H1 (cell line): Measurements from ENCODE around the gene KLF7. TPM values are rescaled to one million over a fixed set of nuclear protein-coding genes. Genes with fewer than 3 reads are reported as not detected.
"Not testable (repeated sequence)": the region's sequence is repeated elsewhere in the genome, so short reads cannot be mapped to it uniquely, and the experiment has no call there.

Source experiments
- CTCF ChIA-PET: fragments of 300-600 bp; sonication (Branson Sonifier 250); formaldehyde crosslinking; loops from one replicate; lab custom pipeline; 2021; ENCODE audit not compliant: partially characterized antibody; lab: Charles Lee
- POLR2A ChIA-PET: fragments of 300-600 bp; sonication (Branson Sonifier 250); formaldehyde crosslinking; loops from one replicate; lab custom pipeline; 2021; ENCODE audit warnings: inconsistent platforms; ENCODE audit not compliant: partially characterized antibody; lab: Charles Lee
- DNase-seq, 2 experiments: peaks; one replicate each; pipeline versions ENCODE4 v3.0.0 to v3.0.0-alpha.2; 2010 to 2022; ENCODE audit warnings: low spot score in 2 of 2, low read depth in 1 of 2, mixed read lengths in 1 of 2
- FAIRE-seq: peaks from 2 replicates; lab custom pipeline; 2011; peaks lifted over from hg19 to GRCh38; lab: Jason Lieb, UNC
- H2AFZ ChIP-seq: 2 replicates; pipeline ENCODE4 v1.8.1; 2012; ENCODE audit warnings: low read length, inconsistent platforms
- H2AK5ac ChIP-seq: 2 replicates; pipeline ENCODE4 v1.6.1; 2013; ENCODE audit warnings: low read depth, low read length
- H2BK120ac ChIP-seq: replicated peaks from 2 replicates; pipeline ENCODE3; 2013; ENCODE audit warnings: low read depth, low read length, inconsistent platforms
- H2BK12ac ChIP-seq: 2 replicates; pipeline ENCODE4 v1.6.1; 2013; ENCODE audit warnings: low read depth, low read length
- H2BK15ac ChIP-seq: 2 replicates; pipeline ENCODE4 v1.6.1; 2013; ENCODE audit warnings: low read length
- H2BK20ac ChIP-seq: 2 replicates; pipeline ENCODE4 v1.6.1; 2013; ENCODE audit warnings: low read length
- H2BK5ac ChIP-seq: 2 replicates; pipeline ENCODE4 v1.6.1; 2013; ENCODE audit warnings: low read depth, low read length
- H3K14ac ChIP-seq: 2 replicates; pipeline ENCODE4 v1.6.1; 2013; ENCODE audit warnings: inconsistent platforms; ENCODE audit not compliant: insufficient read length
- H3K18ac ChIP-seq: 2 replicates; pipeline ENCODE4 v1.6.1; 2013; ENCODE audit warnings: low read length; ENCODE audit errors: extremely low read depth
- H3K23ac ChIP-seq: 2 replicates; pipeline ENCODE4 v1.6.1; 2013; ENCODE audit warnings: inconsistent platforms; ENCODE audit not compliant: insufficient read length
- H3K23me2 ChIP-seq: 2 replicates; pipeline ENCODE4 v1.6.1; 2013; ENCODE audit warnings: low read depth, low read length
- H3K27ac ChIP-seq: 2 replicates; pipeline ENCODE4 v1.6.1; 2011; ENCODE audit warnings: low read depth, low read length, inconsistent platforms
- H3K27me3 ChIP-seq, 4 experiments: replicated peaks in 1 of 4; 1 replicate in 1 of 4; 2 replicates in 3 of 4; pipeline versions ENCODE4 v1.6.1 to v1.8.1; 2011 to 2013; ENCODE audit warnings: low read length in 3 of 4, mild to moderate bottlenecking in 3 of 4, inconsistent platforms in 2 of 4, mixed read lengths in 2 of 4, moderate library complexity in 1 of 4; ENCODE audit not compliant: control insufficient read depth in 3 of 4, insufficient read depth in 3 of 4; ENCODE audit errors: extremely low read depth in 1 of 4
- H3K36me3 ChIP-seq, 4 experiments: 2 replicates each; pipeline versions ENCODE4 v1.6.1 to v1.8.1; 2011 to 2013; ENCODE audit warnings: mild to moderate bottlenecking in 4 of 4, low read length in 3 of 4, moderate library complexity in 2 of 4, control low read depth in 1 of 4, inconsistent platforms in 1 of 4; ENCODE audit not compliant: insufficient read depth in 4 of 4, control insufficient read depth in 2 of 4
- H3K4ac ChIP-seq: replicated peaks from 2 replicates; pipeline ENCODE3; 2013; ENCODE audit warnings: low read length, low read depth, mixed read lengths, inconsistent platforms; ENCODE audit not compliant: insufficient read length
- H3K4me1 ChIP-seq, 4 experiments: replicated peaks in 1 of 4; 1 replicate in 1 of 4; 2 replicates in 3 of 4; pipeline versions ENCODE4 v1.6.1 to v1.8.1; 2011 to 2013; ENCODE audit warnings: low read length in 3 of 4, inconsistent platforms in 2 of 4, mixed read lengths in 1 of 4; ENCODE audit not compliant: insufficient read depth in 4 of 4, control insufficient read depth in 3 of 4
- H3K4me2 ChIP-seq, 2 experiments: 2 replicates each; pipeline versions ENCODE4 v1.6.1 to v1.8.1; 2011 to 2013; ENCODE audit warnings: low read depth in 2 of 2, low read length in 2 of 2, control low read depth in 1 of 2, inconsistent platforms in 1 of 2, mild to moderate bottlenecking in 1 of 2; ENCODE audit not compliant: insufficient read depth in 1 of 2
- H3K4me3 ChIP-seq, 4 experiments: fragments of 200-600, 300-600 bp in 1 of 4; sonication (generic), shearing (Covaris generic), sonication (Bioruptor Twin) in 1 of 4; 2 replicates each; pipeline versions ENCODE4 v1.5.1 to v1.8.1; 2011 to 2016; ENCODE audit warnings: low read length in 4 of 4, low read depth in 3 of 4, control low read depth in 2 of 4, inconsistent platforms in 2 of 4, mild to moderate bottlenecking in 2 of 4, mixed read lengths in 1 of 4, moderate library complexity in 1 of 4; ENCODE audit not compliant: insufficient read depth in 2 of 4; ENCODE audit errors: extremely low read depth in 1 of 4
- H3K56ac ChIP-seq: replicated peaks from 2 replicates; pipeline ENCODE3; 2013; ENCODE audit warnings: low read depth, mild to moderate bottlenecking, mixed read lengths, low read length, inconsistent platforms; ENCODE audit not compliant: insufficient read length
- H3K79me1 ChIP-seq: 2 replicates; pipeline ENCODE4 v1.6.1; 2013; ENCODE audit warnings: low read depth, low read length, control low read depth
- H3K79me2 ChIP-seq, 2 experiments: 2 replicates each; pipeline versions ENCODE4 v1.6.1 to v1.8.1; 2012 to 2013; ENCODE audit warnings: low read length in 2 of 2, mild to moderate bottlenecking in 2 of 2, inconsistent platforms in 1 of 2; ENCODE audit not compliant: insufficient read depth in 2 of 2, control insufficient read depth in 1 of 2
- H3K9ac ChIP-seq, 4 experiments: replicated peaks in 1 of 4; 1 replicate in 1 of 4; 2 replicates in 3 of 4; pipeline versions ENCODE4 v1.6.1 to v1.8.1; 2011 to 2013; ENCODE audit warnings: low read depth in 3 of 4, low read length in 3 of 4, control low read depth in 2 of 4, mild to moderate bottlenecking in 2 of 4, moderate library complexity in 2 of 4, inconsistent platforms in 1 of 4; ENCODE audit errors: extremely low read depth in 1 of 4
- H3K9me3 ChIP-seq, 2 experiments: 2 replicates each; pipeline versions ENCODE4 v1.6.1 to v1.8.1; 2012 to 2013; ENCODE audit warnings: mild to moderate bottlenecking in 2 of 2, moderate library complexity in 2 of 2, control low read depth in 1 of 2, inconsistent platforms in 1 of 2, low read depth in 1 of 2, low read length in 1 of 2, mixed read lengths in 1 of 2; ENCODE audit not compliant: insufficient read depth in 2 of 2
- H4K20me1 ChIP-seq, 2 experiments: replicated peaks in 1 of 2; 2 replicates each; pipeline versions ENCODE3 to v1.8.1; 2011 to 2013; ENCODE audit warnings: inconsistent platforms in 2 of 2, low read length in 2 of 2, mild to moderate bottlenecking in 1 of 2; ENCODE audit not compliant: insufficient read depth in 2 of 2, control insufficient read depth in 1 of 2
- H4K5ac ChIP-seq: 2 replicates; pipeline ENCODE4 v1.6.1; 2013; ENCODE audit warnings: low read length, low read depth, mixed read lengths, inconsistent platforms; ENCODE audit not compliant: insufficient read length
- H4K8ac ChIP-seq: 2 replicates; pipeline ENCODE4 v1.8.0; 2013; ENCODE audit warnings: mild to moderate bottlenecking, moderate library complexity, low read length, inconsistent platforms; ENCODE audit not compliant: insufficient read depth; ENCODE audit errors: extremely low read depth
- H4K91ac ChIP-seq: replicated peaks from 2 replicates; pipeline ENCODE3; 2013; ENCODE audit warnings: low read length, mixed read lengths, inconsistent platforms; ENCODE audit not compliant: insufficient read length
- WGBS, 2 experiments: shearing (Covaris generic) in 1 of 2; methylation state at CpG; one replicate each; pipeline versions ENCODE4 v1.1.6 to v1.1.7; 2013 to 2015; ENCODE audit warnings: low lambda C conversion rate in 2 of 2, mixed read lengths in 2 of 2, inconsistent platforms in 1 of 2, low coverage in 1 of 2, missing lambda C conversion rate in 1 of 2; ENCODE audit not compliant: insufficient replicate concordance in 2 of 2, insufficient coverage in 1 of 2, insufficient read length in 1 of 2; ENCODE audit errors: extremely low coverage in 1 of 2, missing lambda C conversion rate in 1 of 2; 5-methylcytosine and 5-hydroxymethylcytosine counted together
- polyA plus RNA-seq, 7 experiments: library from polyadenylated mRNA; depleted of rRNA in 3 of 7; stranded (reverse) in 5 of 7; unstranded in 2 of 7; fragments of >200 nt in 5 of 7; fragments of 200-250 nt in 2 of 7; gene quantifications; 1 replicate in 5 of 7; 2 replicates in 1 of 7; 4 replicates in 1 of 7; pipeline versions ENCODE4 v1.2.1 to v1.2.3, GENCODE V29; 2011 to 2013; ENCODE audit warnings: missing spikeins in 2 of 7, mixed read lengths in 2 of 7
- total RNA-seq: library from RNA; stranded (reverse); fragmentation: NEBNext Ultra II Directional; extraction: Animal tissue kit (Norgen Biotek cat#: 25700); gene quantifications from 2 replicates; pipeline ENCODE4 v1.2.1, GENCODE V29; 2021

The KLF7 gene
- total and polyA plus RNA-seq, 2 of the 8 experiments (the other 6 are each of a cell fraction or from before 2014, with no cell fraction given): 9.6 to 23.3 TPM

- H4K8ac ChIP-seq, H3K56ac ChIP-seq, H2AK5ac ChIP-seq, H4K20me1 ChIP-seq, H3K4me2 ChIP-seq, H2BK20ac ChIP-seq, H3K36me3 ChIP-seq, CTCF ChIA-PET, H3K79me2 ChIP-seq, H2AFZ ChIP-seq, H3K4me3 ChIP-seq, POLR2A ChIA-PET, FAIRE-seq, H3K4ac ChIP-seq, H4K5ac ChIP-seq, H3K9me3 ChIP-seq, H2BK5ac ChIP-seq, H3K18ac ChIP-seq, H3K23me2 ChIP-seq, H3K27ac ChIP-seq, H3K27me3 ChIP-seq, H3K9ac ChIP-seq, H3K23ac ChIP-seq, H2BK15ac ChIP-seq, H2BK12ac ChIP-seq, H3K79me1 ChIP-seq, H2BK120ac ChIP-seq, H4K91ac ChIP-seq, DNase-seq, H3K14ac ChIP-seq: not testable (repeated sequence)
- WGBS, 2 experiments: 40% methylated on average over 3 of the region's 8 CpGs; no CpG with 5 or more reads in 1 of the 2 experiments
- H3K4me1 ChIP-seq: peaks cover 4 to 20% (median 8%) of the 10 kb centered on the region in 4 experiments; a peak in 5 of 7 replicates
Observed at GRCh38 chr2:207037023-207037422, 128.7 kb downstream of the KLF7 start.
